CD4-positive, alpha-beta T cell (primary cell): ENCODE results near the gene TCIRG1. TPM values are rescaled to one million over a fixed set of nuclear protein-coding genes. Genes with fewer than 3 reads are reported as not detected.

ENCODE experiments used
- ATAC-seq: fragments of 200-7000 bp; cut with Tn5 transposase; one replicate; pipeline ENCODE4 v1.10.0; 2022; ENCODE audit warnings: mild to moderate bottlenecking; ENCODE audit not compliant: poor library complexity
- CTCF ChIA-PET: fragments of 350-600 bp; sonication (Branson Sonifier 250); formaldehyde crosslinking; loops from one replicate; lab custom pipeline; 2021; ENCODE audit warnings: antibody characterized with exemption, inconsistent platforms; lab: Charles Lee
- POLR2A ChIA-PET: fragments of 350-600 bp; sonication (Branson Sonifier 250); formaldehyde crosslinking; loops from one replicate; lab custom pipeline; 2021; ENCODE audit warnings: antibody characterized with exemption, inconsistent platforms; lab: Charles Lee
- DNase-seq, 14 experiments: peaks; one replicate each; pipeline ENCODE4 v3.0.0-alpha.2; 2013 to 2020; ENCODE audit warnings: mixed read lengths in 2 of 14
- H3K27ac ChIP-seq, 2 donors: one replicate each; pipeline versions ENCODE4 v1.5.1 to v1.7.0; 2013; ENCODE audit warnings: low read length in 2 of 2, low read depth in 1 of 2, mild to moderate bottlenecking in 1 of 2
- H3K27me3 ChIP-seq, 2 experiments: 1 replicate in 1 of 2; 2 replicates in 1 of 2; pipeline versions ENCODE4 v1.6.1 to v1.7.0; 2013; ENCODE audit warnings: low read length in 2 of 2, control low read depth in 1 of 2, mild to moderate bottlenecking in 1 of 2, moderate library complexity in 1 of 2; ENCODE audit not compliant: insufficient read depth in 2 of 2, control insufficient read depth in 1 of 2
- H3K36me3 ChIP-seq: one replicate; pipeline ENCODE4 v1.6.1; 2013; ENCODE audit warnings: low read length, control low read depth; ENCODE audit not compliant: insufficient read depth
- H3K4me1 ChIP-seq: one replicate; pipeline ENCODE4 v1.6.1; 2013; ENCODE audit warnings: low read length, control low read depth; ENCODE audit not compliant: insufficient read depth
- H3K4me3 ChIP-seq: one replicate; pipeline ENCODE4 v1.5.1; 2013; ENCODE audit warnings: mild to moderate bottlenecking, low read length, moderate library complexity
- H3K9me3 ChIP-seq, 2 experiments: 1 replicate in 1 of 2; 2 replicates in 1 of 2; pipeline versions ENCODE4 v1.6.1 to v1.7.0; 2013; ENCODE audit warnings: low read length in 2 of 2, mild to moderate bottlenecking in 2 of 2, control low read depth in 1 of 2, moderate library complexity in 1 of 2; ENCODE audit not compliant: control insufficient read depth in 1 of 2, insufficient read depth in 1 of 2
- H3K27ac Mint-ChIP-seq: one replicate; pipeline ENCODE4 v1.8.0; 2020; ENCODE audit warnings: mixed read lengths
- H3K27me3 Mint-ChIP-seq: one replicate; pipeline ENCODE4 v1.8.0; 2021; ENCODE audit warnings: mixed read lengths
- H3K36me3 Mint-ChIP-seq: one replicate; pipeline ENCODE4 v1.8.0; 2021; ENCODE audit warnings: low read depth, mixed read lengths
- H3K4me1 Mint-ChIP-seq: one replicate; pipeline ENCODE4 v1.8.0; 2021; ENCODE audit warnings: low read depth, mixed read lengths
- H3K4me3 Mint-ChIP-seq: one replicate; pipeline ENCODE4 v1.8.0; 2020; ENCODE audit warnings: mild to moderate bottlenecking, mixed read lengths
- H3K9me3 Mint-ChIP-seq: one replicate; pipeline ENCODE4 v1.8.0; 2020; ENCODE audit warnings: mixed read lengths
- intact Hi-C, 2 experiments: fragments of 100-400 bp; cut with DNase I in 1 of 2; cut with micrococcal nuclease in 1 of 2; formaldehyde crosslinking; loops; one replicate each; pipeline versions ENCODE4 v1.15.1 to v1.9.0; 2023 to 2025; cut with DNase I, micrococcal nuclease
- total RNA-seq, 174 experiments: library from RNA in 2 of 174; stranded (reverse) in 2 of 174; gene quantifications; one replicate each; pipeline ENCODE4 v1.2.3 and lab custom pipeline; 2021 to 2026
- TF ChIP-seq, protein P1 (sequence below): fragments of 200-600 bp; IDR thresholded peaks from one replicate; pipeline ENCODE4 v1.8.0; 2022; ENCODE audit warnings: antibody characterized with exemption, mild to moderate bottlenecking

The TCIRG1 gene
- total RNA-seq, 2 experiments from 2014 or later: 202 to 207 TPM

DNA sequence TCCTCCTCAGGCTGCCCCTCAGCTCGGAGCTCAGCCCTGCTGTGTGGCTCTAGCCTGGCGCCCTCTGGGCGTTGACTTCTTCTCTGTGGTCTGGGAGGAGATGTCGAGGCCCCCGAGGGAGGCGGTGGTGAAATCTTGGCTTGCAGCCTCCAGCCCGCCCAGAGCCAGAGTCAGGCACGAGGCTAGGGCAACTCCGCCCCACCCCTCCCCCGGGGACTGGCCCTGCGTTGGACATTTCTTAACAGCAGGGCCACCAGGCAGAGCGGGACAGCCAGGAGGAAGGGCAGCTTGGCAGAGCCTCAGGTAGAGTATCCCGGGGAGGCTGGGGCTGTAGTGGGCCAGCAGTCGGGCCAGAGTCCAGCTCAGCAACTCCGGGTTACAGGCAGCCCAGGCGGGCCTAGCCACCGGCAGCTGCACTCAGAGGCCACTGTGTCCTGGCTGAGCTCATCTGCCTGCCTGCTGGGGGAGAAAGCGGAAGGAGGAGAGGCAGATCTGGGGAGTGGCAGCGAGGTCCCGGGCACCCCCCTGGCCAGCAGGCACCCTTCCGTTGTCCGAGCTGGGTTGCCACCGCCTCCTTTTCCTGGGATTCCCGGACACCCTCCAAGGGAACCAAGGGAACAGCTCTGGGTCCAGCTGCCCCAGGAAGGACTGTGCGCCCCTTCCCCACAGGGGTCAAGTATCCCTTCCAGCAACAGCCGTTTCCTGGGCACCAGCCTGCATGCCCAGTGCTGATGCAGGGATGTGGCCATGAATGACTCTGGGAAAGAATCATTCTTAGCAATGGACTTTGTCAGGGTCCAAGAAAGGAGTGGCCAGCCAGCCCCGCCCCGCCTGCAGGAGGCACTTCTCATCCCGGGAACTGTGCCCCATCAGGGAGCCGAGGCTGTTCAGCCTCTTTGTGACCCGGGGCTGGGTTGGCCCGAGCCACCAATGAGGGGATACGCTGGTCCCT, 28.5 kb upstream of the TCIRG1 start, which contains the start of gene ALDH3B1:
ALDH3B1 (plus strand) TSS at position 238 of the 952 bp plus-strand sequence. CDS start 4,971 bp downstream, outside the sequence.
- Mint-ChIP-seq H3K4me1 (peaks cover 9% of the 10 kb centered on the region), H3K4me3 (peak within 1 kb of the TSS; percentile 20), H3K9me3 (no peaks in the 10 kb centered on the region), H3K36me3 (no peaks in the 10 kb centered on the region), H3K27ac (peak within 1 kb of the TSS; percentile 64), H3K27me3 (peaks cover 7% of the 10 kb centered on the region)
- intact Hi-C loops: no loop called here
- Histone ChIP-seq H3K27me3 (no peaks in the 10 kb centered on the region), H3K36me3 (no peaks in the 10 kb centered on the region), H3K4me3 (peak within 1 kb of the TSS; percentile 24), H3K4me1 (peaks cover 5% of the 10 kb centered on the region), H3K27ac (no peak within 1 kb of the TSS), H3K9me3 (peaks cover 0 to 4% of the 10 kb centered on the region in 2 experiments)
- ChIA-PET POLR2A (no interaction called here), CTCF (interaction anchor here (0.5 kb wide), 1 partner anchor 803 kb away, joined by 3 read pairs; no protein-coding TSS in a partner anchor)
- DNase-seq: peak in 3 of 14 experiments; percentile 33 to 60 (median 49)
- TF ChIP-seq, protein P1, sequence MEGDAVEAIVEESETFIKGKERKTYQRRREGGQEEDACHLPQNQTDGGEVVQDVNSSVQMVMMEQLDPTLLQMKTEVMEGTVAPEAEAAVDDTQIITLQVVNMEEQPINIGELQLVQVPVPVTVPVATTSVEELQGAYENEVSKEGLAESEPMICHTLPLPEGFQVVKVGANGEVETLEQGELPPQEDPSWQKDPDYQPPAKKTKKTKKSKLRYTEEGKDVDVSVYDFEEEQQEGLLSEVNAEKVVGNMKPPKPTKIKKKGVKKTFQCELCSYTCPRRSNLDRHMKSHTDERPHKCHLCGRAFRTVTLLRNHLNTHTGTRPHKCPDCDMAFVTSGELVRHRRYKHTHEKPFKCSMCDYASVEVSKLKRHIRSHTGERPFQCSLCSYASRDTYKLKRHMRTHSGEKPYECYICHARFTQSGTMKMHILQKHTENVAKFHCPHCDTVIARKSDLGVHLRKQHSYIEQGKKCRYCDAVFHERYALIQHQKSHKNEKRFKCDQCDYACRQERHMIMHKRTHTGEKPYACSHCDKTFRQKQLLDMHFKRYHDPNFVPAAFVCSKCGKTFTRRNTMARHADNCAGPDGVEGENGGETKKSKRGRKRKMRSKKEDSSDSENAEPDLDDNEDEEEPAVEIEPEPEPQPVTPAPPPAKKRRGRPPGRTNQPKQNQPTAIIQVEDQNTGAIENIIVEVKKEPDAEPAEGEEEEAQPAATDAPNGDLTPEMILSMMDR: no peak
- ATAC-seq: no peak

DNA sequence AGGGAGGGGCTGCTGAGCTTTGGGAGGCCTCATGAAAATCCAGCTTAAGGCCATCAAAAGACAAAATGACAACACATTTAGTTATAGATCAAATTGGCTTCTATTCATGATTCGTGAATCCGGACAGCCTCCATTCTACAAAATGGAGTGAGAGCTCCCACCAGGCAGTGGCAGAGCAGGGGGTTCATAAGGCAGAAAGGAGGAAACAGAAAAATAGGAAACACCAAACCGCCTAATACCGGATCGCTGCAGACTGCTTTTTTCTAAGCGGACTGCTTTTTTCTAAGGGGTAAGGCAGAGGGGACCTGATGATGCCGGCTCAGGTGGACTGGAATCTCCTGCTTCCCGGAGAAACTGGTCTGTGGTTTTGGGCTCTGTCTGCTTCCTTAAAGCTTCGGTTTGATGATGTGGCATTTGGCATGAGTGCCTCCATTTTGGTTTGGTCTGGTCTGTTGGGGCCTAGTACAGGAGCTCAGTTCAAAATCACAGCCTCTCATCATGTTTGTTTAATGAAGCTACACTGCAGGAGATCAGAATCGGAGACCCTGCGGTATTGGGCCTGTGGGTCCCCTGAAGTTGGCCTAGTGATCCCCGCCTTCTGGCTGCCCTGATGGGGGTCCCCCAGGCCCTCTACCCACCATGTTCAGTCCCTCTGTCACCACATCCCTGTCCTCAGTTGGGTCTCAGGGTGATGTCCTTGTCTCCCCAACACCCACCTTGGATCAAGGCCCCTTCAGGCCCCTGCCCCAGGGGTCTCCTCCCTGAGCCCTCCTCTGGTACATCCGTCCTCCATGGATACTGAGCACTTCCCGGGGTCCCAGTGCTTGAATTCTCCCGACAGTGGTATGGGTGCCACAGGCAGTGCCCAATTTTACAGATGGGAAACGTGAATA, 27.5 kb upstream of the TCIRG1 start:
- H3K4me1 ChIP-seq: peaks cover 5% of the 10 kb centered on the region
- H3K36me3 ChIP-seq: no peaks in the 10 kb centered on the region
- intact Hi-C loops: no loop called here
- no peaks in the 10 kb centered on the region for H3K27me3 ChIP-seq
- Mint-ChIP-seq H3K36me3 (no peaks in the 10 kb centered on the region), H3K4me1 (peaks cover 9% of the 10 kb centered on the region), H3K4me3 (no peak overlapping the region), H3K27me3 (peaks cover 7% of the 10 kb centered on the region), H3K9me3 (no peaks in the 10 kb centered on the region), H3K27ac (no peak overlapping the region)
- TF ChIP-seq, protein P1: no peak
- no peak overlapping the region for H3K27ac ChIP-seq
- no peak for ATAC-seq
- ChIA-PET POLR2A (no interaction called here), CTCF (interaction anchor here (0.5 kb wide), 1 partner anchor 802 kb away, joined by 3 read pairs; no protein-coding TSS in a partner anchor)
- H3K4me3 ChIP-seq: peak overlapping the region; percentile 24
- H3K9me3 ChIP-seq: peaks cover 0 to 4% of the 10 kb centered on the region in 2 experiments
- DNase-seq: no peak
